H1 (cell line): ENCODE data around the gene GPR17. TPM values are rescaled to one million over a fixed set of nuclear protein-coding genes. Genes with fewer than 3 reads are reported as not detected.

Experiments used
- CTCF ChIA-PET: fragments of 300-600 bp; sonication (Branson Sonifier 250); formaldehyde crosslinking; loops from one replicate; lab custom pipeline; 2021; ENCODE audit not compliant: partially characterized antibody; lab: Charles Lee
- POLR2A ChIA-PET: fragments of 300-600 bp; sonication (Branson Sonifier 250); formaldehyde crosslinking; loops from one replicate; lab custom pipeline; 2021; ENCODE audit warnings: inconsistent platforms; ENCODE audit not compliant: partially characterized antibody; lab: Charles Lee
- DNase-seq, 2 experiments: peaks; one replicate each; pipeline versions ENCODE4 v3.0.0 to v3.0.0-alpha.2; 2010 to 2022; ENCODE audit warnings: low spot score in 2 of 2, low read depth in 1 of 2, mixed read lengths in 1 of 2
- FAIRE-seq: peaks from 2 replicates; lab custom pipeline; 2011; peaks lifted over from hg19 to GRCh38; lab: Jason Lieb, UNC
- H2AFZ ChIP-seq: 2 replicates; pipeline ENCODE4 v1.8.1; 2012; ENCODE audit warnings: low read length, inconsistent platforms
- H2AK5ac ChIP-seq: 2 replicates; pipeline ENCODE4 v1.6.1; 2013; ENCODE audit warnings: low read depth, low read length
- H2BK120ac ChIP-seq: replicated peaks from 2 replicates; pipeline ENCODE3; 2013; ENCODE audit warnings: low read depth, low read length, inconsistent platforms
- H2BK12ac ChIP-seq: 2 replicates; pipeline ENCODE4 v1.6.1; 2013; ENCODE audit warnings: low read depth, low read length
- H2BK15ac ChIP-seq: 2 replicates; pipeline ENCODE4 v1.6.1; 2013; ENCODE audit warnings: low read length
- H2BK20ac ChIP-seq: 2 replicates; pipeline ENCODE4 v1.6.1; 2013; ENCODE audit warnings: low read length
- H2BK5ac ChIP-seq: 2 replicates; pipeline ENCODE4 v1.6.1; 2013; ENCODE audit warnings: low read depth, low read length
- H3K14ac ChIP-seq: 2 replicates; pipeline ENCODE4 v1.6.1; 2013; ENCODE audit warnings: inconsistent platforms; ENCODE audit not compliant: insufficient read length
- H3K18ac ChIP-seq: 2 replicates; pipeline ENCODE4 v1.6.1; 2013; ENCODE audit warnings: low read length; ENCODE audit errors: extremely low read depth
- H3K23ac ChIP-seq: 2 replicates; pipeline ENCODE4 v1.6.1; 2013; ENCODE audit warnings: inconsistent platforms; ENCODE audit not compliant: insufficient read length
- H3K23me2 ChIP-seq: 2 replicates; pipeline ENCODE4 v1.6.1; 2013; ENCODE audit warnings: low read depth, low read length
- H3K27ac ChIP-seq: 2 replicates; pipeline ENCODE4 v1.6.1; 2011; ENCODE audit warnings: low read depth, low read length, inconsistent platforms
- H3K27me3 ChIP-seq, 4 experiments: replicated peaks in 1 of 4; 1 replicate in 1 of 4; 2 replicates in 3 of 4; pipeline versions ENCODE4 v1.6.1 to v1.8.1; 2011 to 2013; ENCODE audit warnings: low read length in 3 of 4, mild to moderate bottlenecking in 3 of 4, inconsistent platforms in 2 of 4, mixed read lengths in 2 of 4, moderate library complexity in 1 of 4; ENCODE audit not compliant: control insufficient read depth in 3 of 4, insufficient read depth in 3 of 4; ENCODE audit errors: extremely low read depth in 1 of 4
- H3K36me3 ChIP-seq, 4 experiments: 2 replicates each; pipeline versions ENCODE4 v1.6.1 to v1.8.1; 2011 to 2013; ENCODE audit warnings: mild to moderate bottlenecking in 4 of 4, low read length in 3 of 4, moderate library complexity in 2 of 4, control low read depth in 1 of 4, inconsistent platforms in 1 of 4; ENCODE audit not compliant: insufficient read depth in 4 of 4, control insufficient read depth in 2 of 4
- H3K4ac ChIP-seq: replicated peaks from 2 replicates; pipeline ENCODE3; 2013; ENCODE audit warnings: low read length, low read depth, mixed read lengths, inconsistent platforms; ENCODE audit not compliant: insufficient read length
- H3K4me1 ChIP-seq, 4 experiments: replicated peaks in 1 of 4; 1 replicate in 1 of 4; 2 replicates in 3 of 4; pipeline versions ENCODE4 v1.6.1 to v1.8.1; 2011 to 2013; ENCODE audit warnings: low read length in 3 of 4, inconsistent platforms in 2 of 4, mixed read lengths in 1 of 4; ENCODE audit not compliant: insufficient read depth in 4 of 4, control insufficient read depth in 3 of 4
- H3K4me2 ChIP-seq, 2 experiments: 2 replicates each; pipeline versions ENCODE4 v1.6.1 to v1.8.1; 2011 to 2013; ENCODE audit warnings: low read depth in 2 of 2, low read length in 2 of 2, control low read depth in 1 of 2, inconsistent platforms in 1 of 2, mild to moderate bottlenecking in 1 of 2; ENCODE audit not compliant: insufficient read depth in 1 of 2
- H3K4me3 ChIP-seq, 4 experiments: fragments of 200-600, 300-600 bp in 1 of 4; sonication (generic), shearing (Covaris generic), sonication (Bioruptor Twin) in 1 of 4; 2 replicates each; pipeline versions ENCODE4 v1.5.1 to v1.8.1; 2011 to 2016; ENCODE audit warnings: low read length in 4 of 4, low read depth in 3 of 4, control low read depth in 2 of 4, inconsistent platforms in 2 of 4, mild to moderate bottlenecking in 2 of 4, mixed read lengths in 1 of 4, moderate library complexity in 1 of 4; ENCODE audit not compliant: insufficient read depth in 2 of 4; ENCODE audit errors: extremely low read depth in 1 of 4
- H3K56ac ChIP-seq: replicated peaks from 2 replicates; pipeline ENCODE3; 2013; ENCODE audit warnings: low read depth, mild to moderate bottlenecking, mixed read lengths, low read length, inconsistent platforms; ENCODE audit not compliant: insufficient read length
- H3K79me1 ChIP-seq: 2 replicates; pipeline ENCODE4 v1.6.1; 2013; ENCODE audit warnings: low read depth, low read length, control low read depth
- H3K79me2 ChIP-seq, 2 experiments: 2 replicates each; pipeline versions ENCODE4 v1.6.1 to v1.8.1; 2012 to 2013; ENCODE audit warnings: low read length in 2 of 2, mild to moderate bottlenecking in 2 of 2, inconsistent platforms in 1 of 2; ENCODE audit not compliant: insufficient read depth in 2 of 2, control insufficient read depth in 1 of 2
- H3K9ac ChIP-seq, 4 experiments: replicated peaks in 1 of 4; 1 replicate in 1 of 4; 2 replicates in 3 of 4; pipeline versions ENCODE4 v1.6.1 to v1.8.1; 2011 to 2013; ENCODE audit warnings: low read depth in 3 of 4, low read length in 3 of 4, control low read depth in 2 of 4, mild to moderate bottlenecking in 2 of 4, moderate library complexity in 2 of 4, inconsistent platforms in 1 of 4; ENCODE audit errors: extremely low read depth in 1 of 4
- H3K9me3 ChIP-seq, 2 experiments: 2 replicates each; pipeline versions ENCODE4 v1.6.1 to v1.8.1; 2012 to 2013; ENCODE audit warnings: mild to moderate bottlenecking in 2 of 2, moderate library complexity in 2 of 2, control low read depth in 1 of 2, inconsistent platforms in 1 of 2, low read depth in 1 of 2, low read length in 1 of 2, mixed read lengths in 1 of 2; ENCODE audit not compliant: insufficient read depth in 2 of 2
- H4K20me1 ChIP-seq, 2 experiments: replicated peaks in 1 of 2; 2 replicates each; pipeline versions ENCODE3 to v1.8.1; 2011 to 2013; ENCODE audit warnings: inconsistent platforms in 2 of 2, low read length in 2 of 2, mild to moderate bottlenecking in 1 of 2; ENCODE audit not compliant: insufficient read depth in 2 of 2, control insufficient read depth in 1 of 2
- H4K5ac ChIP-seq: 2 replicates; pipeline ENCODE4 v1.6.1; 2013; ENCODE audit warnings: low read length, low read depth, mixed read lengths, inconsistent platforms; ENCODE audit not compliant: insufficient read length
- H4K8ac ChIP-seq: 2 replicates; pipeline ENCODE4 v1.8.0; 2013; ENCODE audit warnings: mild to moderate bottlenecking, moderate library complexity, low read length, inconsistent platforms; ENCODE audit not compliant: insufficient read depth; ENCODE audit errors: extremely low read depth
- H4K91ac ChIP-seq: replicated peaks from 2 replicates; pipeline ENCODE3; 2013; ENCODE audit warnings: low read length, mixed read lengths, inconsistent platforms; ENCODE audit not compliant: insufficient read length
- ATF3 ChIP-seq: IDR thresholded peaks from 2 replicates; pipeline ENCODE4 v1.6.1; 2011; ENCODE audit warnings: low read depth, mild to moderate bottlenecking, low read length; ENCODE audit not compliant: insufficient read depth
- EP300 ChIP-seq, 2 experiments: IDR thresholded peaks; 1 replicate in 1 of 2; 2 replicates in 1 of 2; pipeline ENCODE4 v1.6.1; 2011 to 2012; ENCODE audit warnings: low read depth in 2 of 2, low read length in 2 of 2, mild to moderate bottlenecking in 2 of 2, borderline replicate concordance in 1 of 2, inconsistent platforms in 1 of 2, moderate library complexity in 1 of 2
- FOSL1 ChIP-seq: IDR thresholded peaks from 2 replicates; pipeline ENCODE4 v1.6.1; 2011; ENCODE audit warnings: mild to moderate bottlenecking, low read depth, low read length, moderate library complexity; ENCODE audit not compliant: insufficient read depth
- PHF8 ChIP-seq: fragments of 200-600 bp; sonication (generic); conservative IDR thresholded peaks from 2 replicates; pipeline ENCODE4 v1.7.1; 2012; ENCODE audit warnings: low read depth, mild to moderate bottlenecking, inconsistent platforms, low read length, moderate library complexity
- RNF2 ChIP-seq: fragments of 200-900, 300-1000 bp; sonication (generic); IDR thresholded peaks from 2 replicates; pipeline ENCODE4 v1.7.1; 2016; ENCODE audit warnings: borderline replicate concordance, low read depth, mild to moderate bottlenecking, antibody characterized with exemption, low read length; ENCODE audit not compliant: poor library complexity, severe bottlenecking; ENCODE audit errors: missing control alignments
- SRF ChIP-seq: IDR thresholded peaks from 2 replicates; pipeline ENCODE4 v1.6.1; 2011; ENCODE audit warnings: mild to moderate bottlenecking, low read depth, low read length, moderate library complexity
- WGBS, 2 experiments: shearing (Covaris generic) in 1 of 2; methylation state at CpG; one replicate each; pipeline versions ENCODE4 v1.1.6 to v1.1.7; 2013 to 2015; ENCODE audit warnings: low lambda C conversion rate in 2 of 2, mixed read lengths in 2 of 2, inconsistent platforms in 1 of 2, low coverage in 1 of 2, missing lambda C conversion rate in 1 of 2; ENCODE audit not compliant: insufficient replicate concordance in 2 of 2, insufficient coverage in 1 of 2, insufficient read length in 1 of 2; ENCODE audit errors: extremely low coverage in 1 of 2, missing lambda C conversion rate in 1 of 2; 5-methylcytosine and 5-hydroxymethylcytosine counted together
- polyA plus RNA-seq, 7 experiments: library from polyadenylated mRNA; depleted of rRNA in 3 of 7; stranded (reverse) in 5 of 7; unstranded in 2 of 7; fragments of >200 nt in 5 of 7; fragments of 200-250 nt in 2 of 7; gene quantifications; 1 replicate in 5 of 7; 2 replicates in 1 of 7; 4 replicates in 1 of 7; pipeline versions ENCODE4 v1.2.1 to v1.2.3, GENCODE V29; 2011 to 2013; ENCODE audit warnings: missing spikeins in 2 of 7, mixed read lengths in 2 of 7
- total RNA-seq: library from RNA; stranded (reverse); fragmentation: NEBNext Ultra II Directional; extraction: Animal tissue kit (Norgen Biotek cat#: 25700); gene quantifications from 2 replicates; pipeline ENCODE4 v1.2.1, GENCODE V29; 2021
- TF ChIP-seq, protein P1 (sequence below), 3 experiments: IDR thresholded peaks; 1 replicate in 2 of 3; 2 replicates in 1 of 3; pipeline versions ENCODE4 v1.5.1 to v1.6.1; 2011; ENCODE audit warnings: low read length in 3 of 3, mild to moderate bottlenecking in 3 of 3, inconsistent platforms in 2 of 3, low read depth in 1 of 3, moderate library complexity in 1 of 3; ENCODE audit not compliant: insufficient read depth in 1 of 3; ENCODE audit errors: control extremely low read depth in 1 of 3

The GPR17 gene
- total and polyA plus RNA-seq, 2 of the 8 experiments (the other 6 are each of a cell fraction or from before 2014, with no cell fraction given) = 0.03 TPM; not detected in 1

DNA sequence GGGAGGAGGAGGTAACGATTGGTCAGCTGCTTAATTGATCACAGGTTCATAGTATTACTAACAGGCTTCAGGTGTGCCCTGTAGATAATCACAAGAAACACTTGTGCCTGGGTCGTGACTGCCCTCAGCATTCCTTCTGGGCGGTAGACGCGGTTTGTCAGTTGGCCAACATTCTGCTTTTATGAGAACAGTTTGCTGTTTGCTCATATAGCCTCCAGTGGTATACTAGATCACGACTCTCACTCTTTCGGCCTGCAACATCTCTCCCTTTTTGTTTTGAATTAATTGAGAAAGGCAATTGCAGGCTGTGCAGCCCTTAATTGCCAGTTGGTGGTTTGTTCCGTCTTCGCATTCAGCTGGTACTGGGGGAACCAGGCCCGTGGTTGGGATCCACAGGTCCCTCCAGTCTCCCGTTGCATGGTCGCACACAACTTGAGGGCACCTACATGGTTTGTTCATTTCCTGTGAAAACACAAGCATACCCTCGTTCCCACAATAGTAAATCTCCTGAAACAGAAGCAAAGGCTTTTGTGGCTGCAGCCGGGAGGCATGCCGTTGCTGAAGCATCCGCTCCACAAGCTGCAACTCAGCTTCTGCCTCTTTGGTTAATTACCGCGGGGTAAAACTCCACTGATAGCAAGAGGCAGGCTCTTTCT, 30.3 kb upstream of the GPR17 start:
- ChIA-PET CTCF (interaction anchor here (1.0 to 1.7 kb wide), 7 partner anchors 10 to 34 kb away, joined by 3 to 4 read pairs (median 3); no protein-coding TSS in a partner anchor), POLR2A (no interaction called here)
- no peak overlapping the region for H3K14ac ChIP-seq
- no peak overlapping the region for H2AFZ ChIP-seq
- no peak overlapping the region for H4K5ac ChIP-seq
- no peak overlapping the region for H4K8ac ChIP-seq
- H3K79me1 ChIP-seq = no peaks in the 10 kb centered on the region
- no peak overlapping the region for H3K4me3 ChIP-seq
- H3K23ac ChIP-seq = no peak overlapping the region
- no peaks in the 10 kb centered on the region; a peak in 1 of 7 replicates for H3K4me1 ChIP-seq
- no peak overlapping the region for H2BK120ac ChIP-seq
- no peaks in the 10 kb centered on the region for H3K36me3 ChIP-seq
- FAIRE-seq (no peak), DNase-seq (peak in 1 of 2 experiments; percentile 38)
- no peak overlapping the region for H4K91ac ChIP-seq
- H2BK5ac ChIP-seq = no peak overlapping the region
- H2BK20ac ChIP-seq = no peak overlapping the region
- no peaks in the 10 kb centered on the region for H3K27me3 ChIP-seq
- TF ChIP-seq RNF2 (no peak), ATF3 (no peak), EP300 (IDR thresholded peaks at IDR 0.05; ENCODE audit: borderline replicate concordance in 1 of 2, low read depth in 2 of 2, low read length in 2 of 2) (no peak), FOSL1 (no peak), PHF8 (no peak), SRF (no peak)
- TF ChIP-seq, protein P1, sequence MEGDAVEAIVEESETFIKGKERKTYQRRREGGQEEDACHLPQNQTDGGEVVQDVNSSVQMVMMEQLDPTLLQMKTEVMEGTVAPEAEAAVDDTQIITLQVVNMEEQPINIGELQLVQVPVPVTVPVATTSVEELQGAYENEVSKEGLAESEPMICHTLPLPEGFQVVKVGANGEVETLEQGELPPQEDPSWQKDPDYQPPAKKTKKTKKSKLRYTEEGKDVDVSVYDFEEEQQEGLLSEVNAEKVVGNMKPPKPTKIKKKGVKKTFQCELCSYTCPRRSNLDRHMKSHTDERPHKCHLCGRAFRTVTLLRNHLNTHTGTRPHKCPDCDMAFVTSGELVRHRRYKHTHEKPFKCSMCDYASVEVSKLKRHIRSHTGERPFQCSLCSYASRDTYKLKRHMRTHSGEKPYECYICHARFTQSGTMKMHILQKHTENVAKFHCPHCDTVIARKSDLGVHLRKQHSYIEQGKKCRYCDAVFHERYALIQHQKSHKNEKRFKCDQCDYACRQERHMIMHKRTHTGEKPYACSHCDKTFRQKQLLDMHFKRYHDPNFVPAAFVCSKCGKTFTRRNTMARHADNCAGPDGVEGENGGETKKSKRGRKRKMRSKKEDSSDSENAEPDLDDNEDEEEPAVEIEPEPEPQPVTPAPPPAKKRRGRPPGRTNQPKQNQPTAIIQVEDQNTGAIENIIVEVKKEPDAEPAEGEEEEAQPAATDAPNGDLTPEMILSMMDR (IDR thresholded peaks at IDR 0.05; ENCODE audit: control extremely low read depth in 1 of 3, insufficient read depth in 1 of 3, low read depth in 1 of 3, low read length in 3 of 3) = no peak
- no peak overlapping the region for H3K9ac ChIP-seq
- no peak overlapping the region for H3K56ac ChIP-seq
- H2AK5ac ChIP-seq = no peak overlapping the region
- no peaks in the 10 kb centered on the region for H3K79me2 ChIP-seq
- H4K20me1 ChIP-seq = no peaks in the 10 kb centered on the region
- 88% methylated on average over 18 of the region's 18 CpGs; no CpG with 5 or more reads in 1 of the 2 experiments for WGBS, 2 experiments
- no peaks in the 10 kb centered on the region; a peak in 2 of 4 replicates for H3K9me3 ChIP-seq
- H2BK15ac ChIP-seq = no peak overlapping the region
- no peak overlapping the region for H3K18ac ChIP-seq
- no peak overlapping the region for H3K4ac ChIP-seq
- no peak overlapping the region for H3K4me2 ChIP-seq
- no peak overlapping the region for H3K27ac ChIP-seq
- no peak overlapping the region for H2BK12ac ChIP-seq
- no peaks in the 10 kb centered on the region for H3K23me2 ChIP-seq
